K562 (cell line): Measurements from ENCODE around the gene WWP2. TPM values are rescaled to one million over a fixed set of nuclear protein-coding genes. Genes with fewer than 3 reads are reported as not detected.

Experiments
- ATAC-seq: fragments of 200-7000 bp; cut with Tn5 transposase; 3 replicates; pipeline ENCODE4 v1.9.1; 2020; ENCODE audit warnings: moderate library complexity
- BruUV-seq: library from RNA; stranded (reverse); fragments of 400-500 nt; replicated peaks from 2 replicates; lab custom pipeline; 2021; lab: Mats Ljungman, UMichigan
- CTCF ChIA-PET: fragments of 300-600 bp; formaldehyde crosslinking; extraction: SDS; loops from one replicate; lab custom pipeline; 2021; ENCODE audit warnings: low intra/inter-chr PET ratio; lab: Yijun Ruan, JAX
- POLR2A ChIA-PET: fragments of 300-600, 350-650 bp; sonication (Branson Sonifier 250); formaldehyde crosslinking; extraction: SDS; loops from one replicate; lab custom pipeline; 2021; ENCODE audit warnings: antibody characterized with exemption, inconsistent platforms; lab: Yijun Ruan, JAX
- DNase-seq, 4 experiments: peaks; one replicate each; pipeline versions ENCODE4 v3.0.0 to v3.0.0-alpha.2; 2011 to 2018; ENCODE audit warnings: low spot score in 3 of 4, mixed read lengths in 3 of 4; ENCODE audit errors: extremely low read depth in 1 of 4
- FAIRE-seq: peaks from 2 replicates; lab custom pipeline; 2011; peaks lifted over from hg19 to GRCh38; lab: Jason Lieb, UNC
- H2AFZ ChIP-seq: 2 replicates; pipeline ENCODE4 v1.6.0; 2011; ENCODE audit warnings: low read depth, low read length, control low read depth, inconsistent platforms
- H3K27ac ChIP-seq: fragments of 200-600 bp; 3 replicates; pipeline ENCODE4 v1.8.0; 2011; ENCODE audit warnings: low read depth, mild to moderate bottlenecking, control low read depth, inconsistent platforms, low read length, moderate library complexity, mixed read lengths; ENCODE audit errors: extremely low read depth
- H3K27me3 ChIP-seq, 2 experiments: fragments of 300-600 bp in 1 of 2; 2 replicates in 1 of 2; 3 replicates in 1 of 2; pipeline versions ENCODE4 v1.6.0 to v1.8.0; 2011; ENCODE audit warnings: inconsistent platforms in 2 of 2, low read length in 2 of 2, mild to moderate bottlenecking in 1 of 2, mixed read lengths in 1 of 2, moderate library complexity in 1 of 2; ENCODE audit not compliant: control insufficient read depth in 2 of 2, insufficient read depth in 2 of 2
- H3K36me3 ChIP-seq: fragments of 300-600 bp; 3 replicates; pipeline ENCODE4 v1.8.0; 2011; ENCODE audit warnings: mild to moderate bottlenecking, low read length, inconsistent platforms; ENCODE audit not compliant: control insufficient read depth, insufficient read depth
- H3K4me1 ChIP-seq, 2 experiments: fragments of 200-600 bp in 1 of 2; replicated peaks in 1 of 2; 2 replicates in 1 of 2; 3 replicates in 1 of 2; pipeline versions ENCODE4 v1.5.1 to v1.8.0; 2011; ENCODE audit warnings: inconsistent platforms in 2 of 2, low read length in 2 of 2, mild to moderate bottlenecking in 1 of 2, mixed read lengths in 1 of 2, moderate library complexity in 1 of 2; ENCODE audit not compliant: control insufficient read depth in 2 of 2, insufficient read depth in 2 of 2
- H3K4me2 ChIP-seq: 2 replicates; pipeline ENCODE4 v1.6.1; 2011; ENCODE audit warnings: low read length, control low read depth, inconsistent platforms, mixed read lengths; ENCODE audit not compliant: insufficient read depth
- H3K4me3 ChIP-seq: fragments of 200-600 bp; sonication (generic), shearing (Covaris generic); 2 replicates; pipeline ENCODE4 v1.5.1; 2016; ENCODE audit warnings: control low read depth, inconsistent platforms
- H3K79me2 ChIP-seq: fragments of 200-600 bp; 3 replicates; pipeline ENCODE4 v1.8.0; 2011; ENCODE audit warnings: low read length, inconsistent platforms; ENCODE audit not compliant: control insufficient read depth, insufficient read depth
- H3K9ac ChIP-seq, 2 experiments: 2 replicates each; pipeline versions ENCODE4 v1.6.0 to v1.6.1; 2011; ENCODE audit warnings: low read depth in 2 of 2, low read length in 2 of 2, control low read depth in 1 of 2, inconsistent platforms in 1 of 2, mild to moderate bottlenecking in 1 of 2, mixed read lengths in 1 of 2; ENCODE audit not compliant: insufficient read depth in 1 of 2
- H3K9me1 ChIP-seq: one replicate; pipeline ENCODE4 v1.6.0; 2011; ENCODE audit warnings: inconsistent platforms, mild to moderate bottlenecking, low read length, moderate library complexity; ENCODE audit not compliant: control insufficient read depth, insufficient read depth
- H3K9me3 ChIP-seq: replicated peaks from 2 replicates; pipeline ENCODE4 v1.5.1; 2011; ENCODE audit warnings: low read depth, low read length, inconsistent platforms; ENCODE audit not compliant: control insufficient read depth, insufficient read depth
- H4K20me1 ChIP-seq: replicated peaks from 2 replicates; pipeline ENCODE4 v1.6.1; 2011; ENCODE audit warnings: low read length, inconsistent platforms, mixed read lengths; ENCODE audit not compliant: control insufficient read depth, insufficient read depth
- ARHGAP35 ChIP-seq: fragments of 450-650 bp; IDR thresholded peaks from 2 replicates; pipeline ENCODE4 v1.6.1; 2018; ENCODE audit not compliant: partially characterized antibody
- CEBPB ChIP-seq: fragments of 450-650 bp; IDR thresholded peaks from 2 replicates; pipeline ENCODE4 v1.6.1; 2016; ENCODE audit warnings: missing genetic modification characterization, missing compliant biosample characterization
- COPS2 ChIP-seq: fragments of 450-650 bp; conservative IDR thresholded peaks from 2 replicates; pipeline ENCODE4 v1.6.1; 2016; ENCODE audit warnings: mild to moderate bottlenecking, moderate library complexity
- CREB5 ChIP-seq: fragments of 250-450 bp; sonication (Bioruptor Pico); IDR thresholded peaks from 2 replicates; pipeline ENCODE4 v1.5.0; 2020; ENCODE audit warnings: mild to moderate bottlenecking
- ESRRA ChIP-seq: fragments of 450-650 bp; IDR thresholded peaks from 2 replicates; pipeline ENCODE4 v1.6.1; 2014; ENCODE audit warnings: low read depth, mild to moderate bottlenecking, moderate library complexity, borderline replicate concordance
- FOXM1 ChIP-seq, 2 experiments: fragments of 450-650 bp in 1 of 2; sonication (generic) in 1 of 2; formaldehyde crosslinking in 1 of 2; IDR thresholded peaks; 2 replicates each; pipeline versions ENCODE4 v1.6.1 to v1.9.0; 2017 to 2022; ENCODE audit warnings: low read depth in 2 of 2, mild to moderate bottlenecking in 2 of 2, missing genetic modification reagents in 1 of 2, moderate library complexity in 1 of 2
- MCM5 ChIP-seq: fragments of 450-650 bp; IDR thresholded peaks from 2 replicates; pipeline ENCODE4 v1.6.1; 2016; ENCODE audit warnings: low read depth
- NFRKB ChIP-seq: fragments of 450-650 bp; IDR thresholded peaks from 2 replicates; pipeline ENCODE4 v1.6.1; 2016; ENCODE audit warnings: low read depth
- POLR2G ChIP-seq: fragments of 200-400 bp; formaldehyde crosslinking; IDR thresholded peaks from 2 replicates; pipeline ENCODE4 v1.6.1; 2017; ENCODE audit warnings: low read depth, mild to moderate bottlenecking, antibody characterized with exemption, low read length, moderate library complexity
- SMAD3 ChIP-seq: fragments of 450-650 bp; formaldehyde crosslinking; conservative IDR thresholded peaks from 2 replicates; pipeline ENCODE4 v1.4.0; 2020; ENCODE audit warnings: mild to moderate bottlenecking
- SREBF1 ChIP-seq: fragments of 150-350 bp; IDR thresholded peaks from 2 replicates; pipeline ENCODE4 v1.6.1; 2014; ENCODE audit warnings: antibody characterized with exemption, low read depth, low read length, borderline replicate concordance
- ZNF75A ChIP-seq: fragments of 450-650 bp; formaldehyde crosslinking; IDR thresholded peaks from 2 replicates; pipeline ENCODE4 v1.4.0; 2020; ENCODE audit warnings: mild to moderate bottlenecking
- ZNF764 ChIP-seq: fragments of 250-450 bp; sonication (Bioruptor Pico); IDR thresholded peaks from 2 replicates; pipeline ENCODE4 v1.4.0; 2020; ENCODE audit warnings: low read depth, mild to moderate bottlenecking, moderate library complexity
- WGBS: fragments of 100-300 bp; shearing (Covaris generic); methylation state at CpG from one replicate; pipeline ENCODE4 v1.1.6; 2016; ENCODE audit warnings: low coverage, mixed read lengths; ENCODE audit not compliant: insufficient coverage; ENCODE audit errors: missing lambda C conversion rate; 5-methylcytosine and 5-hydroxymethylcytosine counted together
- in situ Hi-C: fragments of 300-500 bp; cut with MboI; formaldehyde crosslinking; loops from 4 replicates; pipeline ENCODE4 v1.15.0; 2018; ENCODE audit warnings: inconsistent platforms, mixed read lengths
- intact Hi-C: fragments of 100-400 bp; cut with micrococcal nuclease; formaldehyde crosslinking; loops from 2 replicates; pipeline ENCODE4 v1.14.2; 2022
- polyA plus RNA-seq, 8 experiments: library from polyadenylated mRNA; depleted of rRNA in 4 of 8; stranded (reverse) in 5 of 8; unstranded in 3 of 8; fragments of >200 nt; fragmentation: Nextera tagmentation in 2 of 8; fragmentation: Illumina TruSeq in 1 of 8; extraction: Ambion mirVana in 2 of 8; extraction: Trizol in 1 of 8; gene quantifications; 2 replicates each; pipeline versions ENCODE4 v1.2.1 to v1.2.3, GENCODE V29; 2011 to 2014; ENCODE audit warnings: inconsistent platforms in 1 of 8, missing spikeins in 1 of 8
- total RNA-seq, 7 experiments: library from RNA; depleted of rRNA in 6 of 7; stranded (reverse); fragments of >200 nt in 6 of 7; fragmentation: Illumina TruSeq in 2 of 7; extraction: Trizol in 2 of 7; gene quantifications; 2 replicates each; pipeline versions ENCODE4 v1.2.1 to v1.2.3, GENCODE V29; 2011 to 2021; ENCODE audit warnings: low replicate concordance in 1 of 7

The WWP2 gene
- total and polyA plus RNA-seq, 9 of the 15 experiments (the other 6 are each of a cell fraction or from before 2014, with no cell fraction given) = 1.9 to 34.4 (median 14.6) TPM

- no TSS peak for BruUV-seq
- CTCF ChIA-PET = no interaction called here
- TF ChIP-seq FOXM1 (IDR thresholded peaks at IDR 0.05; ENCODE audit: low read depth) (no peak), FOXM1 (CRISPR knock-in tag; IDR thresholded peaks at IDR 0.05; ENCODE audit: low read depth) (no peak), ESRRA (no peak), COPS2 (no peak), ARHGAP35 (no peak), ZNF764 (no peak), NFRKB (no peak), CREB5 (CRISPR knock-in tag) (no peak), CEBPB (tag) (no peak), SREBF1 (no peak), SMAD3 (CRISPR knock-in tag) (no peak), MCM5 (no peak), ZNF75A (CRISPR knock-in tag) (no peak), POLR2G (no peak)
- TF ChIP-seq, all 486 proteins: peak for 0
- no peak for DNase-seq
- H3K4me2 ChIP-seq = no peak overlapping the region
- H3K4me1 ChIP-seq = no peaks in the 10 kb centered on the region
- no peak overlapping the region for H2AFZ ChIP-seq
- no peak for ATAC-seq
- intact Hi-C loops = no loop called here
- H3K9me1 ChIP-seq = no peaks in the 10 kb centered on the region
- POLR2A ChIA-PET = interaction anchor here (0.8 kb wide), 1 partner anchor 19 kb away, joined by 3 read pairs; no protein-coding TSS in a partner anchor
- H3K36me3 ChIP-seq = peaks cover 25% of the 10 kb centered on the region; the same call in 2 of the 3 replicates
- no peaks in the 10 kb centered on the region for H3K9me3 ChIP-seq
- no peak overlapping the region for H3K9ac ChIP-seq
- no peak overlapping the region for H3K27ac ChIP-seq
- H3K27me3 ChIP-seq = no peaks in the 10 kb centered on the region
- 78% methylated on average over 6 of the region's 6 CpGs for WGBS
- H3K4me3 ChIP-seq = no peak overlapping the region
- no peaks in the 10 kb centered on the region for H4K20me1 ChIP-seq
- H3K79me2 ChIP-seq = no peaks in the 10 kb centered on the region
- FAIRE-seq = no peak
- in situ Hi-C loops = no loop called here
Observed at GRCh38 chr16:69784586-69784985, 22.5 kb downstream of the WWP2 start.
